ENCODE measurements around the gene RFNG. TPM values are rescaled to one million over a fixed set of nuclear protein-coding genes. Genes with fewer than 3 reads are reported as not detected.

RFNG gene
- total RNA-seq, 2 experiments from 2014 or later: 16.9 to 17.5 TPM

- no peaks in the 10 kb centered on the region for H3K27me3 Mint-ChIP-seq
- H3K9me3 Mint-ChIP-seq (ENCODE audit: low read depth): no peaks in the 10 kb centered on the region
- CTCF ChIA-PET: interaction anchor here (0.9 to 1.8 kb wide), 4 partner anchors 13 to 77 kb away, joined by 3 to 7 read pairs (median 3); partner anchors contain the start of genes CENPX and LRRC45
- intact Hi-C loops (cut with DNase I, micrococcal nuclease): loop anchor here (2.0 to 10.0 kb wide), 3 partner anchors 13 to 415 kb away; partner anchors contain the start of genes CENPX (in 1 of the 2), CYBC1 (in 1 of the 2) and LRRC45 (in 1 of the 2)
- no peak for DNase-seq
- no peak overlapping the region for H3K27ac Mint-ChIP-seq
- POLR2A ChIA-PET: interaction anchor here (0.6 to 0.9 kb wide), 2 partner anchors 284 to 332 kb away, joined by 3 to 10 read pairs; no protein-coding TSS in a partner anchor
- peaks cover 7% of the 10 kb centered on the region for H3K36me3 Mint-ChIP-seq (ENCODE audit: low read depth)
- H3K4me3 Mint-ChIP-seq: peak overlapping the region; percentile 82
- H3K4me1 Mint-ChIP-seq: peaks cover 23% of the 10 kb centered on the region
- ATAC-seq: no peak
Measured at GRCh38 chr17:82035956-82036633, 15.5 kb downstream of the RFNG start.

- Mint-ChIP-seq H3K4me1 (peaks cover 25% of the 10 kb centered on the region), H3K4me3 (peak overlapping the region; percentile 82)
- POLR2A ChIA-PET: interaction anchor here (0.7 to 1.2 kb wide), 4 partner anchors 9 to 284 kb away, joined by 3 to 10 read pairs (median 3); partner anchors contain the start of genes CENPX and LRRC45
Measured at GRCh38 chr17:82035488-82035887, 16.1 kb downstream of the RFNG start.

GRCh38 chr17:82034371-82035011, 17.1 kb downstream of the RFNG start:
- ATAC-seq: no peak
- intact Hi-C loops (cut with DNase I, micrococcal nuclease): loop anchor here in 1 of 2 experiments (5.0 to 10.0 kb wide), 2 partner anchors 290 to 463 kb away; no protein-coding TSS in a partner anchor
- H3K27ac Mint-ChIP-seq: no peak overlapping the region
- H3K4me1 Mint-ChIP-seq: peaks cover 29% of the 10 kb centered on the region
- H3K36me3 Mint-ChIP-seq (ENCODE audit: low read depth): peaks cover 10% of the 10 kb centered on the region
- ChIA-PET CTCF (interaction anchor here (1.1 to 1.8 kb wide), 2 partner anchors 12 to 132 kb away, joined by 4 to 7 read pairs; partner anchors contain the start of genes CENPX and LRRC45), POLR2A (interaction anchor here (0.7 to 1.2 kb wide), 3 partner anchors 8 to 269 kb away, joined by 3 read pairs; partner anchors contain the start of genes CENPX and LRRC45)
- no peaks in the 10 kb centered on the region for H3K27me3 Mint-ChIP-seq
- H3K4me3 Mint-ChIP-seq: no peak overlapping the region
- DNase-seq: no peak
- H3K9me3 Mint-ChIP-seq (ENCODE audit: low read depth): no peaks in the 10 kb centered on the region

More at GRCh38 chr17:82035488-82035887, 16.1 kb downstream of the RFNG start:
- Mint-ChIP-seq H3K27ac (peak overlapping the region; percentile 31), H3K36me3 (ENCODE audit: low read depth) (peaks cover 7% of the 10 kb centered on the region), H3K9me3 (ENCODE audit: low read depth) (no peaks in the 10 kb centered on the region), H3K27me3 (no peaks in the 10 kb centered on the region)
- ATAC-seq (no peak), DNase-seq (no peak)
- CTCF ChIA-PET: interaction anchor here (0.6 to 1.8 kb wide), 4 partner anchors 13 to 131 kb away, joined by 3 to 7 read pairs (median 4); partner anchors contain the start of genes CENPX and LRRC45
- intact Hi-C loops (cut with DNase I, micrococcal nuclease): loop anchor here in 1 of 2 experiments (10.0 kb wide), 1 partner anchor 289 kb away; no protein-coding TSS in a partner anchor

- ATAC-seq (no peak), DNase-seq (no peak)
- Mint-ChIP-seq H3K36me3 (ENCODE audit: low read depth) (peaks cover 11% of the 10 kb centered on the region), H3K4me3 (peak overlapping the region; percentile 41), H3K27me3 (no peaks in the 10 kb centered on the region), H3K9me3 (ENCODE audit: low read depth) (no peaks in the 10 kb centered on the region), H3K27ac (no peak overlapping the region), H3K4me1 (peaks cover 22% of the 10 kb centered on the region)
- intact Hi-C loops (cut with DNase I, micrococcal nuclease): loop anchor here in 1 of 2 experiments (5.0 to 10.0 kb wide), 2 partner anchors 291 to 464 kb away; no protein-coding TSS in a partner anchor
- POLR2A ChIA-PET: no interaction called here
- CTCF ChIA-PET: interaction anchor here (0.7 kb wide), 1 partner anchor 71 kb away, joined by 3 read pairs; no protein-coding TSS in a partner anchor
Measured at GRCh38 chr17:82033359-82034085, 18.1 kb downstream of the RFNG start.

- Mint-ChIP-seq H3K9me3 (ENCODE audit: low read depth) (no peaks in the 10 kb centered on the region), H3K27me3 (no peaks in the 10 kb centered on the region), H3K4me1 (peaks cover 18% of the 10 kb centered on the region), H3K4me3 (peak overlapping the region; percentile 43), H3K36me3 (ENCODE audit: low read depth) (peaks cover 11% of the 10 kb centered on the region), H3K27ac (no peak overlapping the region)
- ChIA-PET CTCF (interaction anchor here (1.4 to 3.4 kb wide), 2 partner anchors 66 to 122 kb away, joined by 4 to 35 read pairs; partner anchors contain the start of gene FASN), POLR2A (no interaction called here)
- intact Hi-C loops (cut with DNase I, micrococcal nuclease): loop anchor here (1.0 to 10.0 kb wide), 5 partner anchors 9 to 465 kb away; partner anchors contain the start of genes LRRC45 (in 2 of the 2), ALYREF (in 1 of the 2), ANAPC11 (in 1 of the 2) and FASN (in 1 of the 2)
- ATAC-seq (peak; percentile 54), DNase-seq (peak; percentile 74)
Measured at GRCh38 chr17:82031885-82032627, 19.6 kb downstream of the RFNG start.

- CTCF ChIA-PET: interaction anchor here (0.9 to 3.4 kb wide), 5 partner anchors 34 to 126 kb away, joined by 4 to 35 read pairs (median 6); partner anchors contain the start of genes DUS1L and FASN
- ATAC-seq (peak; percentile 54), DNase-seq (peak; percentile 46)
- H3K27ac Mint-ChIP-seq: no peak within 1 kb of the TSS
- H3K9me3 Mint-ChIP-seq (ENCODE audit: low read depth): no peaks in the 10 kb centered on the region
- POLR2A ChIA-PET: no interaction called here
- peaks cover 11% of the 10 kb centered on the region for H3K36me3 Mint-ChIP-seq (ENCODE audit: low read depth)
- H3K27me3 Mint-ChIP-seq: no peaks in the 10 kb centered on the region
- intact Hi-C loops (cut with DNase I, micrococcal nuclease): loop anchor here (1.0 to 10.0 kb wide), 5 partner anchors 8 to 466 kb away; partner anchors contain the start of genes LRRC45 (in 2 of the 2), ALYREF (in 1 of the 2), ANAPC11 (in 1 of the 2) and FASN (in 1 of the 2)
- H3K4me3 Mint-ChIP-seq: peak within 1 kb of the TSS; percentile 67
- H3K4me1 Mint-ChIP-seq: peaks cover 18% of the 10 kb centered on the region
Measured at GRCh38 chr17:82031303-82031884, 20.2 kb downstream of the RFNG start, which contains the start of gene RAC3. TSS of gene RAC3 (plus strand) at chr17:82031678. CDS start at chr17:82031762, 84 bp downstream.

- Mint-ChIP-seq H3K4me1 (peaks cover 13% of the 10 kb centered on the region), H3K27me3 (no peaks in the 10 kb centered on the region), H3K27ac (no peak overlapping the region), H3K36me3 (ENCODE audit: low read depth) (peaks cover 11% of the 10 kb centered on the region), H3K4me3 (peak overlapping the region; percentile 67), H3K9me3 (ENCODE audit: low read depth) (no peaks in the 10 kb centered on the region)
- ChIA-PET CTCF (interaction anchor here (0.6 to 3.4 kb wide), 26 partner anchors 10 to 384 kb away, joined by 3 to 35 read pairs (median 3); partner anchors contain the start of genes DUS1L, FASN, MAFG and PYCR1), POLR2A (interaction anchor here (0.6 kb wide), 1 partner anchor 537 kb away, joined by 6 read pairs; no protein-coding TSS in a partner anchor)
- ATAC-seq (peak; percentile 79), DNase-seq (peak; percentile 92)
- intact Hi-C loops (cut with DNase I, micrococcal nuclease): loop anchor here (1.0 to 10.0 kb wide), 8 partner anchors 7 to 467 kb away; partner anchors contain the start of genes FASN (in 2 of the 2), LRRC45 (in 2 of the 2), ALYREF (in 1 of the 2) and ANAPC11 (in 1 of the 2)
Measured at GRCh38 chr17:82030470-82031302, 20.9 kb downstream of the RFNG start.

- DNase-seq (no peak), ATAC-seq (no peak)
- CTCF ChIA-PET: interaction anchor here (0.6 to 3.4 kb wide), 20 partner anchors 9 to 206 kb away, joined by 3 to 35 read pairs (median 3); partner anchors contain the start of genes DUS1L and MAFG
- POLR2A ChIA-PET: no interaction called here
- intact Hi-C loops (cut with DNase I, micrococcal nuclease): loop anchor here (1.0 to 10.0 kb wide), 6 partner anchors 68 to 467 kb away; partner anchors contain the start of gene FASN (in 2 of the 2)
- Mint-ChIP-seq H3K27me3 (no peaks in the 10 kb centered on the region), H3K4me3 (no peak overlapping the region), H3K27ac (no peak overlapping the region), H3K36me3 (ENCODE audit: low read depth) (peaks cover 4% of the 10 kb centered on the region), H3K4me1 (peaks cover 7% of the 10 kb centered on the region), H3K9me3 (ENCODE audit: low read depth) (no peaks in the 10 kb centered on the region)
Measured at GRCh38 chr17:82029990-82030469, 21.6 kb downstream of the RFNG start.
